Loucy (cell line): ENCODE data around the gene OR2D2.

Experiments
- CTCF ChIP-seq: fragments of 200-600 bp; sonication (generic); conservative IDR thresholded peaks from 2 replicates; pipeline ENCODE4 v1.5.1; 2014; ENCODE audit warnings: mild to moderate bottlenecking, antibody characterized with exemption, low read length
- EZH2phosphoT487 ChIP-seq: fragments of 200-600 bp; IDR thresholded peaks from 2 replicates; pipeline ENCODE4 v1.6.1; 2018; ENCODE audit warnings: antibody characterized with exemption, mild to moderate bottlenecking, moderate library complexity, borderline replicate concordance

DNA sequence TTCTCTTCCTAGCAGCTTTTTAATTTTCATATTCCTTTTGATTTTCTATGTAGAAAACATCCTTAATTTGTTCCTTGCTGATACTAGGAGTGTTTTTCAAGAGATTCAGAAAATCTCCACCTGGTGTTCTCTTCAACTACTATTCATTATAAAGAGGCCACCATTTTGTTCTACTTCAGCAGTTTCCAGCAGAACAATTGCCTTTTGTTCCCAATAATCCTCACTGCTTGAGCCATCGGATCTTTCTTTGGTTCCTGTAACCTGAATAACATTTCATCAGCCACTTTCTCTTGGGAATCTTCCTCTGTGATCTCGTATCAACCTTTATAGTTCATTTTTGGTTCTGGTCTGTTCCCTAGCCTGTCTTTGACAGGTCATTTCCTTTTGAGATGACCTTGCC lies 48.6 kb downstream of the OR2D2 start:
- no peak for TF ChIP-seq CTCF
- TF ChIP-seq EZH2phosphoT487, result no peak
